Activated CD4-positive, alpha-beta T cell treated with anti-CD3 and anti-CD28 coated beads, Interleukin-2, amount 10 ng/mL, durations not matched to agents 7 days and 5 days (primary cell): ENCODE results near the gene CLCN7. TPM values are rescaled to one million over a fixed set of nuclear protein-coding genes. Genes with fewer than 3 reads are reported as not detected.
A peak's percentile ranks its signal among the peaks of the same experiment; 100 is the strongest.

Experiments
- CTCF ChIA-PET: fragments of 350-600 bp; sonication (Branson Sonifier 250); formaldehyde crosslinking; loops from one replicate; lab custom pipeline; 2021; ENCODE audit warnings: antibody characterized with exemption; lab: Charles Lee
- POLR2A ChIA-PET: fragments of 350-600 bp; sonication (Branson Sonifier 250); formaldehyde crosslinking; loops from one replicate; lab custom pipeline; 2021; ENCODE audit warnings: antibody characterized with exemption; lab: Charles Lee
- DNase-seq: peaks from one replicate; pipeline ENCODE4 v3.0.0-alpha.2; 2020
- H3K27ac Mint-ChIP-seq: one replicate; pipeline ENCODE4 v1.8.0; 2021; ENCODE audit warnings: mild to moderate bottlenecking, moderate library complexity, mixed read lengths
- H3K27me3 Mint-ChIP-seq: one replicate; pipeline ENCODE4 v1.8.0; 2021; ENCODE audit warnings: mixed read lengths
- H3K36me3 Mint-ChIP-seq: one replicate; pipeline ENCODE4 v1.8.0; 2021; ENCODE audit warnings: low read depth, mixed read lengths
- H3K4me1 Mint-ChIP-seq: one replicate; pipeline ENCODE4 v1.8.0; 2021; ENCODE audit warnings: mixed read lengths
- H3K4me3 Mint-ChIP-seq: one replicate; pipeline ENCODE4 v1.8.0; 2021; ENCODE audit warnings: mild to moderate bottlenecking, moderate library complexity, mixed read lengths
- H3K9me3 Mint-ChIP-seq: one replicate; pipeline ENCODE4 v1.8.0; 2021; ENCODE audit warnings: mixed read lengths
- total RNA-seq, 2 experiments: library from RNA; stranded (reverse); gene quantifications; one replicate each; pipeline ENCODE4 v1.2.3, GENCODE V29; 2021

The CLCN7 gene
- total RNA-seq, 2 experiments from 2014 or later, result 58.3 to 64.0 TPM

- POLR2A ChIA-PET, result no interaction called here
- H3K27me3 Mint-ChIP-seq, result no peaks in the 10 kb centered on the region
- H3K4me3 Mint-ChIP-seq, result no peak overlapping the region
These were observed 24.3 kb upstream of the CLCN7 start for GRCh38 chr16:1498899-1499676.

DNA sequence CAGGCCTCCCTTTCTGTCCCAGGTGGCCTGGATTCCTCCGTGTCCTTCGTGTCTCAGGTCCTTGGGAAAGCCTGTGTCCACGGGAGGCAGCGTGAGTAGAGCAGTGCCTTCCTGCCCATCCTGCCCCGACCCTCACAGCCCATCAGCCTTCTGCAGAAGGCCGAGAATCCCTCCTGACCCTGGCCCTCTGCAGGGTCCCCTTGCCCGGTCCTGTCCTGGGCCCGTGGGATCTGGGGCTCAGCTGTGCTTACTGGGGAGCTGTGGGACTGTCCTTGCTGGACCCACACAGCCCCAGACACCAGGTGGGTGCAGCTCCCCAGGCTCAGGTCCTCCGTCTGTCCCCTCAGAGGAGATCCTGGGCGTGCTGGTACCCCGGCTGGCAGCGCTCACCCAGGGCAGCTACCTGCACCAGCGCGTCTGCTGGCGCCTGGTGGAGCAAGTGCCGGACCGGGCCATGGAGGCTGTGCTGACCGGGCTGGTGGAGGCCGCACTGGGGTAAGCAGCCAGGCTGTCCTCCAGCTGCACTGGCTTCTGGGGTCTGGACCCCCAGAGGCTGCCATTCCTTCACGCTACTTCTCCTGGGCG is 22.3 kb upstream of the CLCN7 start:
- ChIA-PET CTCF (interaction anchor here (0.6 kb wide), 1 partner anchor 838 kb away, joined by 5 read pairs; no protein-coding TSS in a partner anchor), POLR2A (no interaction called here)
- no peak for DNase-seq
- Mint-ChIP-seq H3K27me3 (no peaks in the 10 kb centered on the region), H3K36me3 (peaks cover 2% of the 10 kb centered on the region), H3K4me1 (peaks cover 11% of the 10 kb centered on the region), H3K4me3 (no peak overlapping the region), H3K9me3 (no peaks in the 10 kb centered on the region), H3K27ac (no peak overlapping the region)

More at GRCh38 chr16:1498899-1499676, 24.3 kb upstream of the CLCN7 start:
- Mint-ChIP-seq H3K36me3 (peaks cover 10% of the 10 kb centered on the region), H3K27ac (no peak overlapping the region), H3K4me1 (no peaks in the 10 kb centered on the region), H3K9me3 (no peaks in the 10 kb centered on the region)
- CTCF ChIA-PET, result no interaction called here
- no peak for DNase-seq

GRCh38 chr16:1496464-1496863 is 21.6 kb upstream of the CLCN7 start:
- ChIA-PET CTCF (no interaction called here), POLR2A (no interaction called here)

GRCh38 chr16:1495889-1496262 is 21.0 kb upstream of the CLCN7 start:
- no peak overlapping the region for H3K27ac Mint-ChIP-seq
- H3K4me3 Mint-ChIP-seq, result no peak overlapping the region
- no peaks in the 10 kb centered on the region for H3K27me3 Mint-ChIP-seq
- ChIA-PET CTCF (no interaction called here), POLR2A (no interaction called here)
- DNase-seq, result no peak
- peaks cover 12% of the 10 kb centered on the region for H3K4me1 Mint-ChIP-seq
- H3K36me3 Mint-ChIP-seq, result peaks cover 2% of the 10 kb centered on the region
- H3K9me3 Mint-ChIP-seq, result no peaks in the 10 kb centered on the region

More at GRCh38 chr16:1496464-1496863, 21.6 kb upstream of the CLCN7 start:
- no peak for DNase-seq
- no peak overlapping the region for H3K4me3 Mint-ChIP-seq
- H3K36me3 Mint-ChIP-seq, result peaks cover 2% of the 10 kb centered on the region
- H3K9me3 Mint-ChIP-seq, result no peaks in the 10 kb centered on the region
- H3K27ac Mint-ChIP-seq, result no peak overlapping the region
- no peaks in the 10 kb centered on the region for H3K27me3 Mint-ChIP-seq
- H3K4me1 Mint-ChIP-seq, result peaks cover 12% of the 10 kb centered on the region

DNA sequence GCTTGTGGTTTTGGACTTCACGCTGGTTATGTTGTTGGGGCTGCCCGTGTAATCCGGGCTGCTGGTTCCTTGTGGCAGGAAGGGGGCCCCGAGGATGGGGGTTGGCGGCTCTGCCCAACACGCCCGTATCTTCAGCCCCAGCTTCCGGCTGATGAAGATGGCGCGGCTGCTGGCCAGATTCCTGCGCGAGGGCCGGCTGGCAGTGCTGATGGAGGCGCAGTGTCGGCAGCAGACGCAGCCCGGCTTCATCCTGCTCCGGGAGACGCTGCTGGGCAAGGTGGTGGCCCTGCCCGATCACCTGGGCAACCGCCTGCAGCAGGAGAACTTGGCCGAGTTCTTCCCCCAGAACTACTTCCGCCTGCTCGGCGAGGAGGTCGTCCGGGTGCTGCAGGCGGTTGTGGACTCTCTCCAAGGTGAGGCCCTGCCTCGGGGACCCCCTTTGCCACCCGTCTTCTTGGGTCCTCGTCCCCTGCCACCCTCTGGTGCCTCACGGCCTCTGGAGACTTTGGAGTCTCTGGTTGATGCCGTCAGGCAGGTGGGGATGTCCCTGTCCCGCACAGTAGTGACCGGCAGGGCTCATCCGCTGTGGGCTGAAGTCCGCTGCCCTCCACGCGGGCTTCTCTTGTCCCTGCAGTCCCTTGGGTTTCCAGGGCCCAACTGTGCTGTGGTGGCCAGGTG is 20.5 kb upstream of the CLCN7 start:
- DNase-seq, result no peak
- POLR2A ChIA-PET, result no interaction called here
- CTCF ChIA-PET, result interaction anchor here (0.9 kb wide), 1 partner anchor 211 kb away, joined by 3 read pairs; the partner anchor contains the start of gene MAPK8IP3
- no peaks in the 10 kb centered on the region for H3K9me3 Mint-ChIP-seq
- peak overlapping the region; percentile 35 for H3K4me3 Mint-ChIP-seq
- H3K4me1 Mint-ChIP-seq, result peaks cover 12% of the 10 kb centered on the region
- H3K27me3 Mint-ChIP-seq, result no peaks in the 10 kb centered on the region
- peaks cover 2% of the 10 kb centered on the region for H3K36me3 Mint-ChIP-seq
- H3K27ac Mint-ChIP-seq, result no peak overlapping the region

GRCh38 chr16:1494711-1495110 is 19.9 kb upstream of the CLCN7 start:
- peaks cover 2% of the 10 kb centered on the region for H3K36me3 Mint-ChIP-seq
- peak overlapping the region; percentile 93 for H3K4me3 Mint-ChIP-seq
- H3K9me3 Mint-ChIP-seq, result no peaks in the 10 kb centered on the region
- no peak overlapping the region for H3K27ac Mint-ChIP-seq
- ChIA-PET CTCF (interaction anchor here (0.9 kb wide), 1 partner anchor 211 kb away, joined by 3 read pairs; the partner anchor contains the start of gene MAPK8IP3), POLR2A (no interaction called here)
- peaks cover 12% of the 10 kb centered on the region for H3K4me1 Mint-ChIP-seq
- DNase-seq, result no peak
- H3K27me3 Mint-ChIP-seq, result no peaks in the 10 kb centered on the region

GRCh38 chr16:1494129-1494640 is 19.4 kb upstream of the CLCN7 start:
- H3K27ac Mint-ChIP-seq, result peak overlapping the region; percentile 99

GRCh38 chr16:1493746-1494094 is 18.9 kb upstream of the CLCN7 start:
- Mint-ChIP-seq H3K27ac (peak overlapping the region; percentile 99), H3K4me3 (peak overlapping the region; percentile 93), H3K4me1 (peaks cover 12% of the 10 kb centered on the region), H3K36me3 (peaks cover 2% of the 10 kb centered on the region), H3K9me3 (no peaks in the 10 kb centered on the region), H3K27me3 (no peaks in the 10 kb centered on the region)
- CTCF ChIA-PET, result interaction anchor here (1.6 kb wide), 1 partner anchor 212 kb away, joined by 5 read pairs; the partner anchor contains the start of gene MAPK8IP3
- POLR2A ChIA-PET, result no interaction called here
- DNase-seq, result no peak

More at GRCh38 chr16:1494129-1494640, 19.4 kb upstream of the CLCN7 start:
- peaks cover 2% of the 10 kb centered on the region for H3K36me3 Mint-ChIP-seq
- H3K9me3 Mint-ChIP-seq, result no peaks in the 10 kb centered on the region
- peaks cover 12% of the 10 kb centered on the region for H3K4me1 Mint-ChIP-seq
- CTCF ChIA-PET, result interaction anchor here (1.6 kb wide), 1 partner anchor 212 kb away, joined by 5 read pairs; the partner anchor contains the start of gene MAPK8IP3
- POLR2A ChIA-PET, result no interaction called here
- no peaks in the 10 kb centered on the region for H3K27me3 Mint-ChIP-seq
- peak overlapping the region; percentile 93 for H3K4me3 Mint-ChIP-seq
- no peak for DNase-seq

DNA sequence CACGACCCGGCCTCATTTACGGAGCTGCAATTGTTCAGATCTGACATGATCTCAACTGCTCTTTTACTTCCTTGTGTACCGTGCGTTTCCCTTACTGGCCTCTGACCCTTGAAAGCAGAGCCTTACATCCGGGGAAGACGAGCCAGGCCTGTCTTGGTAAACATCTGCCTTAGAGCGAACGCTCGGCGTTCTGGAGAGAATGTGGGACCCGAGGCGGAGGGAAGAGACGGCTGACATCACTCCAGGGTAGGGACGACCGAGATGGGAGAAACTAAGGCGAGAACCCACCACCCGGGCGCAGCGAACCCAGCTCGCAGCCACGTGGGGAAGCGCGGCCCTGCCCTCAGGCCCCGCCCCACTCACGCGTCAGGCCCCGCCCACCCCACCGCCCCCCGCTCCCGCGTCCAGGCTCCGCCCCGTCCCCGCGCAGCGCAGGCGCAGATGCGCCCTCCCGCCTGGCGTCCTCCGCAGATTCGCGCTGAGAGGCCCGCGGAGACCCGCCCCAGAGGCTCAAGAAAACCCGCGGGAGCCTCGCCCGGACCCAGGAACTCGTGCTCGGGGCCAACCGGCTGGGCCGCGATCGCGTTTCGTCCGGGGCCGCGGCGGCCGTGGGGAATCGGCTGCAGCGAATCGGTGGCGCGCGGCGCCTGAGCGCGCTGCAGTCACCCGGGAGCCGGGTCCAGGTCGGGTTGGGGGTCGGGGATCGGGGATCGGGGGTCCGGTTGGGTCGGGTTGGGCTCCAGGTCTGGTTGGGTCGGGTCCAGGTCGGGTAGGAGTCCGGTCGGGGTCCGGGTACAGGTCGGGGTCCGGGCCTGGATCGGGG is 18.3 kb upstream of the CLCN7 start, which contains the start of gene TELO2:
Gene TELO2 (plus strand): TSS at position 438 of the 823 bp plus-strand sequence. CDS start 922 bp downstream, outside the sequence.
- Mint-ChIP-seq H3K27ac (peak within 1 kb of the TSS; percentile 99), H3K4me1 (peaks cover 12% of the 10 kb centered on the region), H3K9me3 (no peaks in the 10 kb centered on the region), H3K4me3 (peak within 1 kb of the TSS; percentile 93), H3K36me3 (peaks cover under 1% of the 10 kb centered on the region), H3K27me3 (no peaks in the 10 kb centered on the region)
- CTCF ChIA-PET, result interaction anchor here (1.6 to 1.9 kb wide), 2 partner anchors 12 to 213 kb away, joined by 4 to 5 read pairs; partner anchors contain the start of gene MAPK8IP3
- DNase-seq, result peak; percentile 87
- POLR2A ChIA-PET, result interaction anchor here (0.6 kb wide), 1 partner anchor 184 kb away, joined by 4 read pairs; no protein-coding TSS in a partner anchor

DNA sequence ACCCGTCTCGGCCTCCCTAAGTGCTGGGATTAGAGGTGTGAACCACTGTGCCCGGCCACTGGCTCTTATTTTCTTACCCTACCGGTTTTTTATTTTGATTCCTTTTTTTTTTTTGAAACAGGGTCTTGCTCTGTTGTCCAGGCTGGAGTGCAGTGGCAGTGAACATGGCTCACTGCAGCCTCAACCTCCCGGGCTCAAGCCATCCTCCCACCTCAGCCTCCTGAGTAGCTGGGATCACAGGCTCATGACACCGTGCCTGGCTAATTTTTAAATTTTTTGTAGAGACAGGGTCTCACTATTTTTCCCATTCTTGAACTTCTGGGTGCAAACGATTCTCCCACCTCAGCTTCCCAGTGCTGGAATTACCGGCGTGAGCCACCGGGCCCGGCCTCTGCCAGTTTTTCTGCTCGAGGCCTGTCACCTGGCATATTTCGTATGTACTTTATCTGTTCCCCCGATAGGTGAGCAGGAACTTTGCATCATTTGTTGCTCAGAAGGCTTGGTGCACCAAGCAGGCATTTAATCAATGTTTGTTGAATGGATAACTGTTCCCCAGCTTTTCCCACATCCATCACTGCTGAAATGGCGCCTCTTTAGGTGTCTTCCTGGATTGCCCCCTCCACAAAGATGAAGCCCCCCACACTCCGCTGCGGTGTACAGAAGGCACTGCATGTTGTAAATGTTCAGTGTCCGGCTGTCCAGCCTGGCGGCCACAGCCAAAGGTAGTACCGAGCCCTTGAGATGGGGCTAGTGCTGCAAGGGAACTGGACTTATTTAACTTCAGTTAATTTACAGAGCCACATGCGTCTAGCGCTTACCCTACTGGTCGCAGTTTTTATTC is 17.5 kb upstream of the CLCN7 start:
- Mint-ChIP-seq H3K27ac (peak overlapping the region; percentile 99), H3K9me3 (no peaks in the 10 kb centered on the region), H3K4me3 (peak overlapping the region; percentile 93), H3K27me3 (no peaks in the 10 kb centered on the region), H3K4me1 (peaks cover 12% of the 10 kb centered on the region), H3K36me3 (no peaks in the 10 kb centered on the region)
- ChIA-PET CTCF (interaction anchor here (1.6 to 1.9 kb wide), 2 partner anchors 11 to 214 kb away, joined by 4 to 5 read pairs; partner anchors contain the start of gene MAPK8IP3), POLR2A (no interaction called here)
- no peak for DNase-seq

GRCh38 chr16:1491327-1491726 is 16.5 kb upstream of the CLCN7 start:
- Mint-ChIP-seq H3K27me3 (no peaks in the 10 kb centered on the region), H3K27ac (no peak overlapping the region), H3K4me3 (no peak overlapping the region), H3K4me1 (peaks cover 12% of the 10 kb centered on the region), H3K9me3 (no peaks in the 10 kb centered on the region), H3K36me3 (no peaks in the 10 kb centered on the region)
- no peak for DNase-seq
- ChIA-PET POLR2A (no interaction called here), CTCF (no interaction called here)
